CD14-positive monocyte (primary cell): ENCODE measurements around the gene CTRB1. TPM values are rescaled to one million over a fixed set of nuclear protein-coding genes. Genes with fewer than 3 reads are reported as not detected.

Source experiments
- DNase-seq, 3 donors: peaks; one replicate each; pipeline ENCODE4 v3.0.0-alpha.2; 2011 to 2022
- H2AFZ ChIP-seq: 2 replicates; pipeline ENCODE4 v1.6.0; 2012; ENCODE audit warnings: mild to moderate bottlenecking, low read depth, low read length, inconsistent platforms; ENCODE audit not compliant: insufficient read depth, poor library complexity, severe bottlenecking
- H3K27ac ChIP-seq, 2 donors: 1 replicate in 1 of 2; 2 replicates in 1 of 2; pipeline ENCODE4 v1.5.1; 2012 to 2013; ENCODE audit warnings: low read length in 2 of 2, control low read depth in 1 of 2, inconsistent platforms in 1 of 2, low read depth in 1 of 2, mild to moderate bottlenecking in 1 of 2
- H3K27me3 ChIP-seq, 2 donors: one replicate each; pipeline versions ENCODE4 v1.6.0 to v1.6.1; 2011 to 2013; ENCODE audit warnings: low read length in 2 of 2; ENCODE audit not compliant: control insufficient read depth in 2 of 2, insufficient read depth in 2 of 2
- H3K36me3 ChIP-seq, 2 donors: replicated peaks in 1 of 2; 1 replicate in 1 of 2; 2 replicates in 1 of 2; pipeline versions ENCODE4 v1.5.1 to v1.6.1; 2012 to 2013; ENCODE audit warnings: low read length in 2 of 2, control low read depth in 1 of 2, inconsistent platforms in 1 of 2, mild to moderate bottlenecking in 1 of 2; ENCODE audit not compliant: insufficient read depth in 2 of 2, control insufficient read depth in 1 of 2
- H3K4me1 ChIP-seq, 2 donors: 1 replicate in 1 of 2; 2 replicates in 1 of 2; pipeline versions ENCODE4 v1.5.1 to v1.6.1; 2012 to 2013; ENCODE audit warnings: low read length in 2 of 2, control low read depth in 1 of 2, inconsistent platforms in 1 of 2, mild to moderate bottlenecking in 1 of 2, moderate library complexity in 1 of 2; ENCODE audit not compliant: insufficient read depth in 2 of 2, control insufficient read depth in 1 of 2
- H3K4me2 ChIP-seq: replicated peaks from 2 replicates; pipeline ENCODE3; 2012; ENCODE audit warnings: low read length, moderate library complexity, mild to moderate bottlenecking; ENCODE audit not compliant: poor library complexity, severe bottlenecking; ENCODE audit errors: extremely low read depth
- H3K4me3 ChIP-seq, 3 experiments: fragments of 200-600 bp in 1 of 3; sonication (generic) in 1 of 3; replicated peaks in 1 of 3; 1 replicate in 2 of 3; 2 replicates in 1 of 3; pipeline ENCODE4 v1.5.1; 2011 to 2013; ENCODE audit warnings: low read length in 3 of 3, mild to moderate bottlenecking in 3 of 3, control low read depth in 2 of 3, low read depth in 2 of 3, inconsistent platforms in 1 of 3, moderate library complexity in 1 of 3
- H3K79me2 ChIP-seq: 2 replicates; pipeline ENCODE4 v1.6.0; 2012; ENCODE audit warnings: mild to moderate bottlenecking, control low read depth, inconsistent platforms, low read length, moderate library complexity; ENCODE audit not compliant: insufficient read depth
- H3K9ac ChIP-seq: 2 replicates; pipeline ENCODE4 v1.6.0; 2017; ENCODE audit warnings: low read length, mild to moderate bottlenecking; ENCODE audit not compliant: insufficient read depth, poor library complexity, severe bottlenecking
- H3K9me3 ChIP-seq, 2 donors: replicated peaks in 1 of 2; 1 replicate in 1 of 2; 2 replicates in 1 of 2; pipeline versions ENCODE4 v1.5.1 to v1.6.1; 2012 to 2013; ENCODE audit warnings: low read length in 2 of 2, control low read depth in 1 of 2; ENCODE audit not compliant: control insufficient read depth in 1 of 2, insufficient read depth in 1 of 2
- H4K20me1 ChIP-seq: 2 replicates; pipeline ENCODE4 v1.6.0; 2012; ENCODE audit warnings: mild to moderate bottlenecking, low read length, control low read depth, moderate library complexity; ENCODE audit not compliant: insufficient read depth
- H3K27ac Mint-ChIP-seq, 7 donors: one replicate each; pipeline ENCODE4 v1.8.0; 2020; ENCODE audit warnings: mild to moderate bottlenecking in 7 of 7, mixed read lengths in 7 of 7, moderate library complexity in 6 of 7, inconsistent platforms in 2 of 7
- H3K27me3 Mint-ChIP-seq, 3 donors: one replicate each; pipeline ENCODE4 v1.8.0; 2021 to 2022; ENCODE audit warnings: low read depth in 3 of 3, mild to moderate bottlenecking in 3 of 3, mixed read lengths in 3 of 3, moderate library complexity in 3 of 3, inconsistent platforms in 1 of 3
- H3K36me3 Mint-ChIP-seq, 2 donors: one replicate each; pipeline ENCODE4 v1.8.0; 2020; ENCODE audit warnings: mixed read lengths in 2 of 2, inconsistent platforms in 1 of 2, mild to moderate bottlenecking in 1 of 2
- H3K4me1 Mint-ChIP-seq: one replicate; pipeline ENCODE4 v1.8.0; 2020; ENCODE audit warnings: mild to moderate bottlenecking, mixed read lengths
- H3K4me3 Mint-ChIP-seq, 2 donors: one replicate each; pipeline ENCODE4 v1.8.0; 2020; ENCODE audit warnings: mild to moderate bottlenecking in 2 of 2, mixed read lengths in 2 of 2, moderate library complexity in 1 of 2
- H3K9me3 Mint-ChIP-seq, 7 donors: one replicate each; pipeline ENCODE4 v1.8.0; 2020 to 2022; ENCODE audit warnings: mixed read lengths in 7 of 7, mild to moderate bottlenecking in 6 of 7, moderate library complexity in 6 of 7, inconsistent platforms in 2 of 7
- CTCF ChIP-seq: fragments of 200-600 bp; IDR thresholded peaks from one replicate; pipeline ENCODE4 v1.8.0; 2022; ENCODE audit warnings: antibody characterized with exemption, mild to moderate bottlenecking
- WGBS: methylation state at CpG from one replicate; pipeline ENCODE4 v1.1.5; 2013; ENCODE audit warnings: missing lambda C conversion rate; ENCODE audit not compliant: insufficient coverage; 5-methylcytosine and 5-hydroxymethylcytosine counted together
- intact Hi-C, 2 donors: fragments of 100-400 bp; cut with micrococcal nuclease; formaldehyde crosslinking; loops; one replicate each; pipeline versions ENCODE4 v1.15.0 to v1.15.1; 2023
- polyA plus RNA-seq, 3 donors: library from polyadenylated mRNA; depleted of rRNA in 1 of 3; unstranded in 2 of 3; stranded (reverse) in 1 of 3; fragments of 300-500 nt in 2 of 3; fragments of >200 nt in 1 of 3; fragmentation: Illumina TruSeq in 2 of 3; gene quantifications; 1 replicate in 2 of 3; 2 replicates in 1 of 3; pipeline ENCODE4 v1.2.3, GENCODE V29; 2012 to 2021

The CTRB1 gene
- polyA plus RNA-seq, 3 donors, result not detected

GRCh38 chr16:75251280-75252048, 32.7 kb downstream of the CTRB1 start, which contains the start of gene BCAR1:
TSS of gene BCAR1 (minus strand) at chr16:75251624. CDS start at chr16:75251482, 142 bp downstream.
- Histone ChIP-seq H3K27me3 (peaks cover 11 to 91% of the 10 kb centered on the region in 2 donors), H4K20me1 (no peaks in the 10 kb centered on the region), H3K36me3 (no peaks in the 10 kb centered on the region), H3K9ac (no peak within 1 kb of the TSS), H3K4me2 (no peak within 1 kb of the TSS), H3K79me2 (no peaks in the 10 kb centered on the region), H3K27ac (no peak within 1 kb of the TSS), H2AFZ (no peak within 1 kb of the TSS), H3K9me3 (peaks cover 0 to 14% of the 10 kb centered on the region in 2 donors), H3K4me3 (no peak within 1 kb of the TSS), H3K4me1 (no peaks in the 10 kb centered on the region)
- TF ChIP-seq CTCF, result no peak
- intact Hi-C loops, result no loop called here
- peaks cover 87 to 99% (median 92%) of the 10 kb centered on the region in 3 donors for H3K27me3 Mint-ChIP-seq
- peak within 1 kb of the TSS in 1 of 2 donors; percentile 80 for H3K4me3 Mint-ChIP-seq
- H3K4me1 Mint-ChIP-seq, result peaks cover 2% of the 10 kb centered on the region
- H3K36me3 Mint-ChIP-seq, result peaks cover 0 to 1% of the 10 kb centered on the region in 2 donors
- DNase-seq, result no peak
- H3K9me3 Mint-ChIP-seq, result peaks cover 0 to 11% (median 2%) of the 10 kb centered on the region in 7 donors
- no peak within 1 kb of the TSS for H3K27ac Mint-ChIP-seq
- WGBS, result 1% methylated on average over 67 of the region's 84 CpGs

- H3K4me3 Mint-ChIP-seq, result peak overlapping the region in 1 of 2 donors; percentile 79
- peaks cover 0 to 14% of the 10 kb centered on the region in 2 donors for H3K9me3 ChIP-seq
- no peak overlapping the region for H3K4me2 ChIP-seq
- H4K20me1 ChIP-seq, result no peaks in the 10 kb centered on the region
- H2AFZ ChIP-seq, result no peak overlapping the region
- no peak overlapping the region for H3K4me3 ChIP-seq
- H3K36me3 ChIP-seq, result no peaks in the 10 kb centered on the region
- peaks cover 80 to 99% (median 92%) of the 10 kb centered on the region in 3 donors for H3K27me3 Mint-ChIP-seq
- peaks cover 0 to 10% (median 2%) of the 10 kb centered on the region in 7 donors for H3K9me3 Mint-ChIP-seq
- peaks cover 11 to 91% of the 10 kb centered on the region in 2 donors for H3K27me3 ChIP-seq
- H3K9ac ChIP-seq, result no peak overlapping the region
- TF ChIP-seq CTCF, result no peak
- no peak overlapping the region for H3K27ac ChIP-seq
- intact Hi-C loops, result no loop called here
- H3K36me3 Mint-ChIP-seq, result peaks cover 0 to 1% of the 10 kb centered on the region in 2 donors
- H3K4me1 ChIP-seq, result no peaks in the 10 kb centered on the region
- H3K4me1 Mint-ChIP-seq, result peaks cover 2% of the 10 kb centered on the region
- H3K79me2 ChIP-seq, result no peaks in the 10 kb centered on the region
- no peak for DNase-seq
- 76% methylated on average over 21 of the region's 24 CpGs for WGBS
- no peak overlapping the region for H3K27ac Mint-ChIP-seq
Measured at GRCh38 chr16:75252049-75252864, 33.5 kb downstream of the CTRB1 start.
